HG02571 (cell line): ENCODE data around the gene ABHD1.

ENCODE experiments used
- ATAC-seq: cut with Tn5 transposase; IDR thresholded peaks from one replicate; pipeline ENCODE4 v1.9.1; 2021; ENCODE audit warnings: mild to moderate bottlenecking, moderate library complexity; ENCODE audit not compliant: unreplicated experiment

Gene ABHD1

GRCh38 chr2:27086724-27087593 lies 36.7 kb upstream of the ABHD1 start, which contains the start of gene KHK:
Gene KHK, plus strand, starts transcription at chr2:27086772. Its CDS starts 488 bp downstream, at chr2:27087260.
- peak; percentile 2 for ATAC-seq

- no peak for ATAC-seq
These were observed 35.7 kb upstream of the ABHD1 start for GRCh38 chr2:27087823-27088410.

GRCh38 chr2:27088634-27089033 lies 35.0 kb upstream of the ABHD1 start:
- no peak for ATAC-seq

- no peak for ATAC-seq
These were observed 34.3 kb upstream of the ABHD1 start for GRCh38 chr2:27089111-27089954.

DNA sequence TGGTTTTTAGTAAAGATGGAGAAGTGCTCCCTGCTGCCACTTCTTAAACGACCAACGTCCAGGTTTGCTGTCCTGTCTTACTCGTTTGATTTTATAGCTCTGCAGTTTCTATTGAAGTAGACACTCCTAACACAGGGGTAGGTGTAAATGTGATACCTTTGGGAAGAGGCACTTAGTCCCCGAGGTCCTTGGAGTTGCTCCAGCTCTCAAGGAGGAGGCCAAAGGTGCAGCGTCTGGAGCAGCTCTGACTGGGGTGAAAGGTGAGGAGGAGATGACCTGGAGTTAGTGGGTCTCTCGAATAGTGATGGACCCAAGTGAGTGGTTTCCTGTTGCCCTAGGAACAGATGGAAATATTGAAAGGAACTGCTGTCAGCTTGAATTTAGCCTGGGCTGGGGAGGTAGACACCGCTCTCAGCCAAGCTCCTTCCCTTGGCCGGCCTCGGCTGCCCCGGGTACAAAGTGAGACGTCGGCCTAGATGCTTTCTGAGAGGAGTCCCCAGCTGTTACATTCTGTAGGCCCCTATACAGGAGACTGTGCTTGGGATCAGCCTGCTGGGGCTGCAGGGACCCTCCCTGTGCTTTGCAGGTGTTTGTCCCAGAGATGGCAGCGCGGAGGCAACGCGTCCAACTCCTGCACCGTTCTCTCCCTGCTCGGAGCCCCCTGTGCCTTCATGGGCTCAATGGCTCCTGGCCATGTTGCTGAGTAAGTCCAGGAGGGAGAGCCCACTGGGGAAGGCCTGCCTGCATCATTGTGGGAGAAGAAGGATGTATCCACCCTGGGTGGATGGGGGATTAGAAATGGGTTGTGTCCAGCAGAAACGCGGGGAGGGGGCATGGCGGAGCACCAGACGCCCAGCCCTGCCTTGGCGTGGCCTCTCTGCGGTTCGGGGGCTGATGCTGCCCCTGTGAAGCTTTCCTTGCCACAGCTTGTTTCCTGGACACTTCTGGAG lies 31.6 kb upstream of the ABHD1 start:
- no peak for ATAC-seq

GRCh38 chr2:27092696-27093429 lies 30.8 kb upstream of the ABHD1 start:
- ATAC-seq: no peak

- ATAC-seq: no peak
These were observed 29.9 kb upstream of the ABHD1 start for GRCh38 chr2:27093430-27094352.

DNA sequence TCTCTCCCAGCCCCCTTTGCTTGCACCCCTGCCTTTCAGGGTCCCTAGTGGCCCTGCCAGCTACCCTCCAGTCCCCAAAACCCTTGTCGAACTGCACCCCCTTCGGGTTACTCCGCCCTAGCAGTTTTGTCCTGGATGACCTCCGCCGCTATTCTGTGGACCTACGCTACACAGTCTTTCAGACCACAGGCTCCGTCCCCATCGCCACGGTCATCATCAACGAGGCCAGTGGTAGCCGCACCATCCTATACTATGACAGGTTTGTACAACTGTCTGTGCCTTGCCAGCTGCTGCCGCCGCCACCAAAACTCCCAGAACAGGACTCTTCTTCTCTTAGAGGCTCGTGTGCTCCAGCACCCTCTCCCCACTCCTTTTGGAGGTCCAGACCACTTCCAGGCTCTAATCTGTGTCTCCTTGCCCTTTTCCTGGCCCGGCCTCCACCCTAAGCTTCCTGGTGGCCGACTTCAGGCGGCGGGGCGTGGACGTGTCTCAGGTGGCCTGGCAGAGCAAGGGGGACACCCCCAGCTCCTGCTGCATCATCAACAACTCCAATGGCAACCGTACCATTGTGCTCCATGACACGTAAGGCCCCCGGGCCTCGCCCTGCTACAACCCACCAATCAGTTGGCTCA lies 29.1 kb upstream of the ABHD1 start:
- no peak for ATAC-seq

- no peak for ATAC-seq
These were observed 28.2 kb upstream of the ABHD1 start for GRCh38 chr2:27095427-27095744.

DNA sequence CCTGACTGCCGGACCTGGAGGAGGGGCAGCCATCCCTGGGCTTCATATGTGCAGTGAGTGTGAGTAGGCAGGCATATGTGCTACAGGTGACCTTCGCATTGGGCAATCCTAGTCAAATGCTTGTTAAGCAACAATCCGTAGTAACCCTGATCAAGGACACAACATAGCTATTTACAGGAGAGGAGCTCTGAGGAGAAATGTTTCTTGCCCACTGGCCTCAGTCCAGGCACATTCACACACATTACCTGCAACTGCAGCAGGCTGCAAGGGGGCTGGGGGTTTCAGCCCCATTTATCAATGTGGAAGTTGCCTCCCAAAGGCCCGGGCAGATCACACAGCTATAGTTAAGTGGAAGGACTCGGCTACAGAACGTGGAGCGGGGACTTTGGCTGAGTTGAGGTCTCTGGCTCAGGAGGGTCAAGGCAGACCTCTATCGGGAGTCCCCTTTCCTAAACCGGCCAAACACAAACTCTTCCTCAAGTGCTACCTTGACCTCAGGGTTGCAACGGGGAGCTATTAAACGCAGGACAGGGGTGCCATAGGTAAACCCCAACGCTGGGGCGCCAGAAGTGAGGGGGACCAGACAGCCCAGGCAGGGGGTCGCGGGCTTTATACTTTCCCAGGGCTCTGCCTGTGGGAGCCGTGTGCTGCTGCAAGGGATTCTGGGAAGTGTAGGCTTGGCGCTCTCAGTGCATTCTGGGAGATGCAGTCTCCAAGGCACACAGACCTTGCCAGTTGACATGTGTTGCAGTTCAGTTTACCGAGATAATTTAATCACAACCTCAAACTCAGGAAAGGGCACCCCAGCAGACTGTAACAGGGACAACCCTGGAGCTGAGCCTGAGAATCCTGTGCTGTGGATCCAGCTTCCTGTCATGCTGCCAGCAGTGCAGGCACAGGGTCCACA lies 27.6 kb upstream of the ABHD1 start:
- ATAC-seq: no peak

GRCh38 chr2:27096748-27097297 lies 26.8 kb upstream of the ABHD1 start:
- no peak for ATAC-seq

DNA sequence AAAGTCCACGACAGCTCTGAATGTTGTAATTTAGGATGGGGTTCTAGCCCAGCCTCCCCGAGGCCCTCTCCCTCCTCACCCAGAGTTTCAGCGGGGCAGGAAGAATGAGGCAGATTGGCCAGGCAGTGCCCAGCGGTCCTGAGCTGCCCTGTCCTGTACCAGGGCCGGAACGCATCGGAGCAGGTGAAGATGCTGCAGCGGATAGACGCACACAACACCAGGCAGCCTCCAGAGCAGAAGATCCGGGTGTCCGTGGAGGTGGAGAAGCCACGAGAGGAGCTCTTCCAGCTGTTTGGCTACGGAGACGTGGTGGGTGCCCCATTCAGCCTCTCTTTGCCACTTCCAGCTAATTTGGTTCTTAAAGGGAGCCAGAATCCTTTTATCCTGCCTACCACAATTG lies 26.3 kb upstream of the ABHD1 start:
- ATAC-seq: no peak

DNA sequence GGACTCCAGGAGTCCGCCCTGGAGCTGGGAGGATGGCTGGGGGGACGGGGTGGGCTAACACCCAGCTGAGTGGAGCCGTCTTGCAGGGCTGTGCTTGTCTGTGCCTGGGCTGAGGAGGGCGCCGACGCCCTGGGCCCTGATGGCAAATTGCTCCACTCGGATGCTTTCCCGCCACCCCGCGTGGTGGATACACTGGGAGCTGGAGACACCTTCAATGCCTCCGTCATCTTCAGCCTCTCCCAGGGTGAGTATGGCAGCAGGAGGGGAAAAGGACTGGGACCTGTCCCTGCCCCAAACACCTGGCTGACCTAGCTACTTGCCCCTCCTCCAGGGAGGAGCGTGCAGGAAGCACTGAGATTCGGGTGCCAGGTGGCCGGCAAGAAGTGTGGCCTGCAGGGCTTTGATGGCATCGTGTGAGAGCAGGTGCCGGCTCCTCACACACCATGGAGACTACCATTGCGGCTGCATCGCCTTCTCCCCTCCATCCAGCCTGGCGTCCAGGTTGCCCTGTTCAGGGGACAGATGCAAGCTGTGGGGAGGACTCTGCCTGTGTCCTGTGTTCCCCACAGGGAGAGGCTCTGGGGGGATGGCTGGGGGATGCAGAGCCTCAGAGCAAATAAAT lies 24.2 kb upstream of the ABHD1 start:
- ATAC-seq: no peak

GRCh38 chr2:27100036-27100435 lies 23.6 kb upstream of the ABHD1 start:
- ATAC-seq: no peak

- no peak for ATAC-seq
These were observed 21.3 kb upstream of the ABHD1 start for GRCh38 chr2:27102329-27102728.

DNA sequence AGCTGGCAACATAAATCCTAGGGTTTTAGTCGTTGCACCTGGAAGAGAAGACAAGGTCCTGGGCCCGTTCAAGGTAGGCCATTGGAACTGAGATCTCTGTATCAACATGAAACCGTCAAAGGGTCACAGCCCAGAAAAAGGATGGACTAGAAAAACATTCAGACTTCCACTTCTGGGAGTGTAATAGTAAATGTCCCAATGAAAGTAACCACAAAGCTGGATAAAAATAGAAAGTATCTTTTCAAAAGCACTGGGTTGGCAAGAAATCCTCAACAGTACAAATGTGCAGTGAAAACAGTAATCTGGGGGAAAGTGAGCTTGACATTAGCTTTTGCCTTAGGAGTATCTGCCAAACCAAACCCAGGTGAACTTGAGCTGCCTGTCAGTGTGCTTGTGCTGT lies 17.6 kb upstream of the ABHD1 start:
- no peak for ATAC-seq

GRCh38 chr2:27108221-27108620 lies 15.4 kb upstream of the ABHD1 start:
- no peak for ATAC-seq
